Activated naive CD4-positive, alpha-beta T cell treated with anti-CD3 and anti-CD28 coated beads, Interleukin-2, amount 50 U/mL, for 16 hours (primary cell): ENCODE results near the gene TBC1D5.
A peak's percentile ranks its signal among the peaks of the same experiment; 100 is the strongest.

Source experiments
- DNase-seq: peaks from one replicate; pipeline ENCODE4 v3.0.0-alpha.2; 2020

TBC1D5 gene

GRCh38 chr3:17261627-17262369 is 480.6 kb downstream of the TBC1D5 start:
- no peak for DNase-seq

- no peak for DNase-seq
Observed at GRCh38 chr3:17260257-17260656, 482.2 kb downstream of the TBC1D5 start.

- no peak for DNase-seq
Observed at GRCh38 chr3:17259685-17260084, 482.7 kb downstream of the TBC1D5 start.

- DNase-seq = no peak
Observed at GRCh38 chr3:17258823-17259436, 483.5 kb downstream of the TBC1D5 start.

GRCh38 chr3:17257269-17257668 is 485.2 kb downstream of the TBC1D5 start:
- DNase-seq = no peak

GRCh38 chr3:17243621-17244020 is 498.8 kb downstream of the TBC1D5 start:
- no peak for DNase-seq

GRCh38 chr3:17239417-17239816 is 503.0 kb downstream of the TBC1D5 start:
- no peak for DNase-seq

GRCh38 chr3:17238023-17238422 is 504.4 kb downstream of the TBC1D5 start:
- DNase-seq = no peak

GRCh38 chr3:17235310-17235709 is 507.1 kb downstream of the TBC1D5 start:
- DNase-seq = no peak

GRCh38 chr3:17234382-17234781 is 508.0 kb downstream of the TBC1D5 start:
- no peak for DNase-seq

- DNase-seq = peak; percentile 16
Observed at GRCh38 chr3:17233398-17233800, 509.0 kb downstream of the TBC1D5 start.

GRCh38 chr3:17232442-17232841 is 510.0 kb downstream of the TBC1D5 start:
- DNase-seq = no peak

GRCh38 chr3:17231537-17232261 is 510.7 kb downstream of the TBC1D5 start:
- DNase-seq = no peak

- no peak for DNase-seq
Observed at GRCh38 chr3:17227472-17227871, 515.0 kb downstream of the TBC1D5 start.

- no peak for DNase-seq
Observed at GRCh38 chr3:17221529-17221928, 520.9 kb downstream of the TBC1D5 start.

- DNase-seq = no peak
Observed at GRCh38 chr3:17219593-17219992, 522.8 kb downstream of the TBC1D5 start.

GRCh38 chr3:17218587-17218986 is 523.8 kb downstream of the TBC1D5 start:
- DNase-seq = no peak

GRCh38 chr3:17217588-17217987 is 524.8 kb downstream of the TBC1D5 start:
- no peak for DNase-seq

GRCh38 chr3:17213102-17213501 is 529.3 kb downstream of the TBC1D5 start:
- no peak for DNase-seq

GRCh38 chr3:17207979-17208378 is 534.5 kb downstream of the TBC1D5 start:
- no peak for DNase-seq

- DNase-seq = no peak
Observed at GRCh38 chr3:17207019-17207418, 535.4 kb downstream of the TBC1D5 start.

GRCh38 chr3:17204049-17204650 is 538.3 kb downstream of the TBC1D5 start:
- DNase-seq = no peak

- DNase-seq = no peak
Observed at GRCh38 chr3:17201538-17201937, 540.9 kb downstream of the TBC1D5 start.
